LNCaP clone FGC (cell line): ENCODE results near the gene SHISA7.

Source experiments
- DNase-seq: peaks from one replicate; pipeline ENCODE4 v3.0.0-alpha.2; 2011; ENCODE audit warnings: low read depth
- H3K4me3 ChIP-seq: 2 replicates; pipeline ENCODE4 v1.5.1; 2011; ENCODE audit warnings: mild to moderate bottlenecking, low read depth, low read length, control low read depth
- TF ChIP-seq, protein P1 (sequence below): IDR thresholded peaks from 2 replicates; pipeline ENCODE4 v1.5.1; 2012; ENCODE audit warnings: mild to moderate bottlenecking; ENCODE audit not compliant: control insufficient read depth, insufficient read depth; ENCODE audit errors: extremely low read depth

SHISA7 gene

DNA sequence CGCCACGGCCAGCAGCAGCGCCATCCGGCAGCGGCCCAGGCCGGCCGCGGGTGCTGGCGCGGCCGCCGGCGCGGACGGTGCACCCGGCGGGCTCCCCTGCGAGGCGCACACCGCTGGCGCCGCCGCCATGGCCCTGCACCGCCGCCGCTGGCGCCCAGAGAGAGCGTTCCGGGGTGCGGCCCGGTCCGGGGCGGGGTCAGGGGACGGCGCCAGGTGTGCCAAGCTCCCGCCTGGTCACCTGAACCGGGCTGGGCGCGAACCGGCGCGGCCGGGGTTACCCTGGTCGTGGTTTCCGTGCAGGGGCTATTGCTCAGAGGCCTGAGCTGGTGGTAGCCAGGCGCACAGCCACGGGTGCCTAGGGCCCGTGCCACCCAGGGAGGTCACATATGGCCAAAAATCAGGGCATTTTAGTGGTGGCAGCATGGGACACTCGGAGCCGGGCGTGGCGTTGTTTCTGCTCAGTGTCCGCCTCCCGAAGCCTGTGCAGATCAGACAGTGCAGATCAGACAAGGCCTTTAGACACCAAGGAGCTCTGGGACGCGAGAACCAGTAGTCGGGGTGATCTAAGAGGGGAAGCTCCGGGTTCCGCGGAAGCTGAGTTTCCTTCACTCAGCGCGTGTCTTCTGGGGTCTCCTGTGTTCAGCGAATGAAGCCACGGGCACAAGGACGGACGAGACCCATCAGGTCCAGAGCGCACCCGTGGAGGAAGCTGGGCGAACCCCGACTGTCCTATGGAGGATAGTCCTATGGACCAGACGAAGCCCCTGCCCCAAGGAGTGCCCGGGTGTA lies 58.8 kb downstream of the SHISA7 start, which contains the start of gene TMEM238:
TSS of gene TMEM238 (minus strand) at position 162 of the 789 bp plus-strand sequence. CDS start at position 129, 33 bp downstream.
- H3K4me3 ChIP-seq = peak within 1 kb of the TSS; percentile 89
- TF ChIP-seq, protein P1, sequence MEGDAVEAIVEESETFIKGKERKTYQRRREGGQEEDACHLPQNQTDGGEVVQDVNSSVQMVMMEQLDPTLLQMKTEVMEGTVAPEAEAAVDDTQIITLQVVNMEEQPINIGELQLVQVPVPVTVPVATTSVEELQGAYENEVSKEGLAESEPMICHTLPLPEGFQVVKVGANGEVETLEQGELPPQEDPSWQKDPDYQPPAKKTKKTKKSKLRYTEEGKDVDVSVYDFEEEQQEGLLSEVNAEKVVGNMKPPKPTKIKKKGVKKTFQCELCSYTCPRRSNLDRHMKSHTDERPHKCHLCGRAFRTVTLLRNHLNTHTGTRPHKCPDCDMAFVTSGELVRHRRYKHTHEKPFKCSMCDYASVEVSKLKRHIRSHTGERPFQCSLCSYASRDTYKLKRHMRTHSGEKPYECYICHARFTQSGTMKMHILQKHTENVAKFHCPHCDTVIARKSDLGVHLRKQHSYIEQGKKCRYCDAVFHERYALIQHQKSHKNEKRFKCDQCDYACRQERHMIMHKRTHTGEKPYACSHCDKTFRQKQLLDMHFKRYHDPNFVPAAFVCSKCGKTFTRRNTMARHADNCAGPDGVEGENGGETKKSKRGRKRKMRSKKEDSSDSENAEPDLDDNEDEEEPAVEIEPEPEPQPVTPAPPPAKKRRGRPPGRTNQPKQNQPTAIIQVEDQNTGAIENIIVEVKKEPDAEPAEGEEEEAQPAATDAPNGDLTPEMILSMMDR = no peak
- DNase-seq = no peak

DNA sequence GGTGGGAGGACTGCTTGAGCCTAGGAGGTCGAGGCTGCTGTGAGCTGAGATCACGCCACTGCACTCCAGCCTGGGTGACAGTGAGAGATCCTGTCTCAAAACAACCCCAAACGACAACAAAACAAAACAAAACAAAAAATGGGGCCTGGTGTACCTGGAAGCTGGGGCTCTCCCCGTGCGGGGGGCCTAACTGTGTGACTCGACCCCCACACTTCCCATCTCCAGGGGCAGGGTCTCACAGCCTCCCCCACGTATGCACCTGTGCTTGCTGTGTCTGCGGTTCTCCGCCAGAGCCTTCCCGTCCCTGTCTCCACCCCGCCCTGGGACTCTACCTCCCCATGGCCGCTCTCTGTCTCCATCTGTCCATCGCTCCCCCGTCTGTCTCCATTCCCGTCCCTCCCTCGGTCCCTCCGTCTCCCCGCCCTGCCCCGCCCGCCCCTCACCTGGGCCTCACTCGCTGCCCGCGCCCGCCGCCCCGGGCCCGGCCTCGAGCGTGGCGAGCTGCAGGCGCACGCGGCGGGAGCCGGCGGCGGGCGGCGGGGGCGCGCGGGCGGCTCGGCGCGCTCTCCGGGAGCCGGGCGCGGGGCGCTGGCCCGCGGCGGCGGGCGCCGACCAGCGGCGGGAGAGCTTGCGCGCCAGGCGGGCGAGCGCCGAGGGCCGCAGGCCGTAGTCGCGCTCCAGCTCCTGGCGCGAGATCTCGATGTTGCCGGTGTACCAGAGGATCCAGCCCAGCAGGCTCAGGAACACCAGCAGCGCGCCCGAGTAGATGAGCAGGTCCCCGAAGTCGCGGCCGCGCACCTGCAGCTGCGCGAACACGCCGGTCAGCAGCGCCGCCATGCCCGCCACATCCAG lies 59.6 kb downstream of the SHISA7 start:
- DNase-seq = no peak
- peak overlapping the region; percentile 89 for H3K4me3 ChIP-seq
- TF ChIP-seq, protein P1 = peak; percentile 37; the same call in 1 of the 2 replicates

DNA sequence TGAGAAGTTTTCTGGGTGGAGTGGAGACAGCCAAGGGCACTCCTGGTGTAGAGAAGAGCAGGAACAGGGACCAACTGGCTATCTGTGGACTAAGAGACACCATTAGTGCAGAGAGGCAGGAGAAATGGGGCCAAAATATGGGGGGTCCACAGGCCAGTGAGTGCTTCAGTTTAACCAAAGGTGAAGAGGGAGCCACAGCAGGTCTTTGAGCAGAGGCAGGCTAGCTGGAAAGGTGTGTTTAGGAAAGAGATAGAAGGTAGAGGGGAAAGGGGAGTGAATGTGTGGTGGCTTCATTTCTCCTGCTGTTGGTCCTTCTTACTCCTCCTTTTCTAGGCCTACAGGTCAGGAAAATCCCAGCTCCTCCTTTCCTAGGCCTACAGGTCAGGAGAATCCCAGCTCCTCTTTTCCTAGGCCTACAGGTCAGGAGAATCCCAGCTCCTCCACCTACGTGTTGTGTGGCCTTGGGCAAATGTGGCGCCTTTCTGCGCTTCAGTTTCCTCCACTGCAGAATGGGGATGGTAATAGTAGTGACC lies 60.5 kb downstream of the SHISA7 start:
- DNase-seq = no peak
- peak overlapping the region; percentile 69 for H3K4me3 ChIP-seq
- TF ChIP-seq, protein P1 = no peak

DNA sequence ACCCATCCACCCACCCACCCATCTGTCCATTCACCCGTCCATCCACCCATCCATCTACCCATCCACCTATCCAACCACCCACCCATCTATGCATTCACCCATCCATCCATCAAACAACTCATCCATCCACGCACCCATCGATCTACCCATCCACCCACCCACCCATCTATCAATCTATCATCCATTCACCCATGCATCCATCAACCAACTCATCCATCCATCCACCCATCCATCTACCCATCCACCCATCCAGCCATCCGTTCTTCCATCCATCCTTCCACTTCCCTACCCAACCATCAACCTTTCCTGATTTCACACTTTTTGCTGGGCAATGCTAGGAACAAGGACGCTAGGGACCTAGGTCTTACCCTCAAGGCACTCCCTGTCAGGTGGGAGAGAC lies 61.1 kb downstream of the SHISA7 start:
- TF ChIP-seq, protein P1 = no peak
- H3K4me3 ChIP-seq = no peak overlapping the region
- DNase-seq = no peak

DNA sequence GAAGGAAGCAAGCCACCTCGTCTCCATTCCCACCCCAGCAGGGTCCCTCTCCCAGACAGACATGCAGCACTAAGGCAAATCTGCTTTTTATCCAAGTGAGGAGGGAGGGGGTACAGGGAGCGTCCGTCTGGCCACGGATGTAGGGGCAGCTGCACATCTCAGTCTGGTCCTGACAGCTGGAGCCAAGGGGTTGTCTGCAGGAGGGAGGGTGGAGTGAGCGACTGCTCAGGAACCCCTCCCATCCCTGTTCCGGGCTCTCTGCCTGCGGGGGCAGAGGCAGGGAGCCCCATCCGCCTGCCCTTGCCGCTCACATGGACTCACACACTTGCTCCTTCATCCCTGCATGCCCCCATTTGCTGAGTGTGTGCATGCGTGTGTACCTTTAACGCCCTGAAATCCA lies 63.9 kb downstream of the SHISA7 start:
- H3K4me3 ChIP-seq = no peak overlapping the region
- DNase-seq = no peak
- TF ChIP-seq, protein P1 = no peak
